Skin of body (tissue), 3 donors: Measurements from ENCODE around the gene GPR89B. TPM values are rescaled to one million over a fixed set of nuclear protein-coding genes. Genes with fewer than 3 reads are reported as not detected.
"Not testable (repeated sequence)": the region's sequence is repeated elsewhere in the genome, so short reads cannot be mapped to it uniquely, and the experiment has no call there.

Experiments used
- DNase-seq: peaks from one replicate; lab custom pipeline; 2025; lab: John Stamatoyannopoulos, UW
- small RNA-seq: library from RNA; depleted of rRNA; stranded (forward); fragments of <200 nt; gene quantifications from one replicate; pipeline ENCODE3, GENCODE V24; 2014; ENCODE audit warnings: low replicate concordance
- total RNA-seq: library from RNA; depleted of rRNA; stranded (reverse); fragments of >200 nt; gene quantifications from one replicate; pipeline ENCODE4 v1.2.3, GENCODE V29; 2014

Gene GPR89B
- total RNA-seq, 1 donor from 2014 or later, result 16.2 TPM

DNA sequence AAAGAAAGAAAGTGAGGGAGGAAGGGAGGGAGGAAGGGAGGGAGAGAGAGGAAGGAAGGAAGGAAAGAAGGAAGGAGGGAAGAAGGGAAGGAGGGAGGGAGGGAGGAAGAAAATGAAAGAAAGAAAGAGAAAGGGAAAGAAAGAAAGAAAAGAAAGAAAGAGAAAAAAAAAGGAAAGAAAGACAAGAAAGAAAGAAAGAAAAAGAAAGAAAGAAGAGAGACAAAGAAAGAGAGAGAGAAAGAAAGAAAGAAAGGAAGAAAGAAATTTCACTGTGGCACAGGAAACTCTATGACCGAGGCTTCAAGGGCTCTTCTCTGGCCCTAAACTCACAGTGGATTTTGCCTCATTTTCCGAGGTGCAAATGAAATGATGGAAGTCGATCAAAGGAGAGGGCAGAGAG, 104.0 kb downstream of the GPR89B start:
- not testable (repeated sequence) for DNase-seq

DNA sequence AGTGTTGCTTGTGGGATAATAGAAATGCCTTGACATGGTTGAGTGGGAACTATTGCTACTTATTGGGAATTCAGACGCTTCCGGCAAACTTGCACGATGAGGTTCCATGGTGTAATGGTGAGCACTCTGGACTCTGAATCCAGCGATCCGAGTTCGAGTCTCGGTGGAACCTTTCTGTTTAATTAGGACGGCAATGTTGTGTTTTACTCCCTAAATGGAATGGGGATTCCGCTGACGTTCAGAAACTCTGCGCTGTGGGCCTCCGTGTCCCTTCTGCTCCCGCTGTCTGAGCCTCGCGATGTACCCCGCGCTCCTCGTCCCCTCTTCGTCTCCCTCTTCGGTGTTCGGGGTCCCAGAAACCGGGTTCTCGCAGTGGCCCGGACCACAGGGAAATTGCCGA, 104.5 kb downstream of the GPR89B start:
- DNase-seq, result not testable (repeated sequence)

DNA sequence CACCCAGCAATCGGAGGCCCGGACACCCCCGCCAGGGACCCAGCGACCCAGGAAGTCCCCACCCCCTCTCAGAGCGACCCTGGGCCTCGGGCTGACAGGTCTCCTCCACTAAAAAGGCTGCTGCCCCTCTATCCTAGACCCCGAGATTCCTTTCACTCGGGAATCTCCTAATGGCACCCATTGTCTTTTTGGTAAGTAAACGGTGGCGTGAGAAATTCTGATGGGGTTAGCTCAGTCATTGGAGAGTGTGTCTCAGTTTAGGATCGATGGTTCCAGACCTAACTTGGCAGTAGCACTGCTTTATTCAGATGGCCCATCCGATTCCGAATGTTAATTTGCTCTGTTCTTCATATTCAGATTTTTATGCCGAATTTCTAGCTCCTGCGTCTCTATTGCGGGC, 104.9 kb downstream of the GPR89B start:
- DNase-seq, result not testable (repeated sequence)

- DNase-seq, result not testable (repeated sequence)
Measured at GRCh38 chr1:148037850-148038461, 109.7 kb downstream of the GPR89B start.

GRCh38 chr1:148038462-148039333, 110.5 kb downstream of the GPR89B start:
- DNase-seq, result peak; percentile 64

Small RNA genes within 50 kb of the gene (small RNA-seq; reads per million reads assigned to genes)
- not detected for gene RNU1-129P
- 19.0 reads per million, percentile 94 among the genes with 10 or more reads in this experiment for gene RNVU1-7

Other genes with a start within 250 kb of the GPR89B start
- 5.3 TPM for gene GJA5, start 167.8 kb upstream of the GPR89B start, total RNA-seq
- gene GJA8, start 25.6 kb upstream of the GPR89B start, total RNA-seq, result not detected
- gene NBPF11, start 223.9 kb downstream of the GPR89B start, total RNA-seq, result 10.0 TPM